Vagina (tissue), 2 donors: ENCODE data around the gene XKR8.

Source experiments
- POLR2A ChIP-seq, 2 donors: fragments of 450-650 bp; IDR thresholded peaks; one replicate each; pipeline ENCODE4 v1.6.1; 2017; ENCODE audit warnings: antibody characterized with exemption in 2 of 2, mild to moderate bottlenecking in 2 of 2, moderate library complexity in 2 of 2
- POLR2AphosphoS5 ChIP-seq, 2 donors: sonication (generic); formaldehyde crosslinking; IDR thresholded peaks; one replicate each; pipeline ENCODE4 v1.9.0; 2017; ENCODE audit warnings: antibody characterized with exemption in 2 of 2, mild to moderate bottlenecking in 2 of 2, low read depth in 1 of 2; ENCODE audit not compliant: insufficient read depth in 1 of 2

GRCh38 chr1:27972141-27972540, 12.4 kb downstream of the XKR8 start:
- TF ChIP-seq POLR2A (IDR thresholded peaks at IDR 0.05) (no peak), POLR2AphosphoS5 (IDR thresholded peaks at IDR 0.05; ENCODE audit: insufficient read depth in 1 of 2, low read depth in 1 of 2) (no peak)
